ENCODE measurements around the gene SHROOM3. TPM values are rescaled to one million over a fixed set of nuclear protein-coding genes. Genes with fewer than 3 reads are reported as not detected.

The SHROOM3 gene
- total and polyA plus RNA-seq, 2 of the 13 experiments (the other 11 are each of a cell fraction or from before 2014, with no cell fraction given) = 0.01 TPM; not detected in 1

- intact Hi-C loops (cut with micrococcal nuclease; ENCODE audit: unreplicated experiment) (no loop called here), in situ Hi-C loops (cut with HindIII; ENCODE audit: extremely low pct_ligation_motif_present, low pct_unique_long_range_greater_than_20kb) (no loop called here)
- Histone ChIP-seq H3K36me3 (replicated peaks in 1 of 2; ENCODE audit: control insufficient read depth in 1 of 2, insufficient read depth in 2 of 2, low read length in 2 of 2) (no peaks in the 10 kb centered on the region), H2AFZ (ENCODE audit: low read length) (no peak overlapping the region), H3K27ac (ENCODE audit: extremely low read length, insufficient read depth, low read length) (no peak overlapping the region), H3K9ac (ENCODE audit: insufficient read depth, low read depth, low read length) (no peak overlapping the region), H3K79me2 (ENCODE audit: insufficient read depth, low read length) (no peaks in the 10 kb centered on the region), H3K4me2 (ENCODE audit: low read depth, low read length) (no peak overlapping the region), H3K4me1 (ENCODE audit: insufficient read depth, low read length) (no peaks in the 10 kb centered on the region), H3K27me3 (ENCODE audit: control insufficient read depth in 1 of 2, insufficient read depth in 2 of 2, low read length in 2 of 2) (0 out of 5 replicates have a peak, but pooled peaks cover 0 to 4% of the 10 kb centered on the region in 2 experiments), H4K20me1 (ENCODE audit: insufficient read depth, low read length) (no peaks in the 10 kb centered on the region), H3K4me3 (replicated peaks in 1 of 3; ENCODE audit: insufficient read depth in 1 of 3, low read depth in 2 of 3, low read length in 3 of 3) (no peak overlapping the region), H3K9me3 (ENCODE audit: low read length) (no peaks in the 10 kb centered on the region)
- TF ChIP-seq NBN (conservative IDR thresholded peaks at IDR 0.05) (no peak), ZNF552 (CRISPR knock-in tag; IDR thresholded peaks at IDR 0.05; ENCODE audit: borderline replicate concordance) (no peak), ZNF891 (CRISPR knock-in tag; IDR thresholded peaks at IDR 0.05) (no peak), ADNP (CRISPR knock-in tag; IDR thresholded peaks at IDR 0.05) (no peak), PITX1 (CRISPR knock-in tag; IDR thresholded peaks at IDR 0.05) (no peak), ZNF747 (CRISPR knock-in tag; IDR thresholded peaks at IDR 0.05; ENCODE audit: borderline replicate concordance) (no peak), MTF1 (CRISPR knock-in tag; IDR thresholded peaks at IDR 0.05) (no peak), ZNF770 (CRISPR knock-in tag; IDR thresholded peaks at IDR 0.05) (no peak), ZNF496 (CRISPR knock-in tag; IDR thresholded peaks at IDR 0.05; ENCODE audit: insufficient replicate concordance) (no peak), MIXL1 (CRISPR knock-in tag; IDR thresholded peaks at IDR 0.05) (no peak), FOXA1 (IDR thresholded peaks at IDR 0.05) (no peak), FOXA1 (CRISPR knock-in tag; IDR thresholded peaks at IDR 0.05) (no peak), TERF1 (CRISPR knock-in tag; IDR thresholded peaks at IDR 0.05) (no peak), RXRA (CRISPR knock-in tag; IDR thresholded peaks at IDR 0.05) (no peak), HMG20B (CRISPR knock-in tag; conservative IDR thresholded peaks at IDR 0.05) (no peak), ZNF570 (CRISPR knock-in tag; IDR thresholded peaks at IDR 0.05; ENCODE audit: borderline replicate concordance) (no peak), DDIT3 (CRISPR knock-in tag; IDR thresholded peaks at IDR 0.05) (no peak), ZNF672 (CRISPR knock-in tag; IDR thresholded peaks at IDR 0.05) (no peak), ZNF543 (CRISPR knock-in tag; IDR thresholded peaks at IDR 0.05) (no peak), ZFP36L1 (CRISPR knock-in tag; IDR thresholded peaks at IDR 0.05) (no peak)
- WGBS (ENCODE audit: low lambda C conversion rate) = 20% methylated on average over 8 of the region's 8 CpGs
- FAIRE-seq = no peak
- DNase-seq (ENCODE audit: low spot score) = no peak
- CTCF ChIA-PET (ENCODE audit: low intra/inter-chr PET ratio, low total read pairs) = no interaction called here
- no peak for ATAC-seq
- POLR2A ChIA-PET = no interaction called here
- no TSS peak for BruUV-seq (replicated peaks)
Measured at GRCh38 chr4:76610751-76611547, 175.9 kb downstream of the SHROOM3 start.

Measured in HepG2 (cell line).